Caco-2 (cell line): Measurements from ENCODE around the gene SLC38A10. TPM values are rescaled to one million over a fixed set of nuclear protein-coding genes. Genes with fewer than 3 reads are reported as not detected.

Experiments used
- BruUV-seq: library from RNA; stranded (reverse); fragments of 400-500 nt; replicated peaks from 2 replicates; lab custom pipeline; 2021; lab: Mats Ljungman, UMichigan
- CTCF ChIA-PET: fragments of 300-600 bp; sonication (Branson Sonifier 250); formaldehyde crosslinking; loops from one replicate; lab custom pipeline; 2022; ENCODE audit warnings: antibody characterized with exemption; lab: Charles Lee
- POLR2A ChIA-PET: fragments of 300-600 bp; sonication (Branson Sonifier 250); formaldehyde crosslinking; loops from one replicate; lab custom pipeline; 2022; ENCODE audit warnings: antibody characterized with exemption; lab: Charles Lee
- DNase-seq, 2 experiments: peaks; one replicate each; pipeline versions ENCODE4 v3.0.0 to v3.0.0-alpha.2; 2020 to 2022
- H3K27me3 ChIP-seq: replicated peaks from 2 replicates; pipeline ENCODE4 v1.6.0; 2011; ENCODE audit warnings: low read length; ENCODE audit not compliant: control insufficient read depth, insufficient read depth
- H3K36me3 ChIP-seq: 2 replicates; pipeline ENCODE4 v1.5.1; 2011; ENCODE audit warnings: low read length; ENCODE audit not compliant: control insufficient read depth, insufficient read depth
- H3K4me1 ChIP-seq: fragments of 250-450 bp; sonication (Bioruptor Pico); 2 replicates; pipeline ENCODE4 v1.5.1; 2020; ENCODE audit warnings: mild to moderate bottlenecking
- H3K4me3 ChIP-seq: 2 replicates; pipeline ENCODE4 v1.5.1; 2011; ENCODE audit warnings: low read depth, mild to moderate bottlenecking, control low read depth, low read length
- H3K9me3 ChIP-seq: fragments of 250-450 bp; sonication (Bioruptor Pico); 2 replicates; pipeline ENCODE4 v1.5.1; 2020; ENCODE audit warnings: mild to moderate bottlenecking, moderate library complexity
- H3K27ac Mint-ChIP-seq: one replicate; pipeline ENCODE4 v1.8.0; 2022; ENCODE audit warnings: mixed read lengths; ENCODE audit not compliant: unreplicated experiment
- H3K27me3 Mint-ChIP-seq: one replicate; pipeline ENCODE4 v1.8.0; 2022; ENCODE audit warnings: mixed read lengths; ENCODE audit not compliant: insufficient read depth, unreplicated experiment
- H3K36me3 Mint-ChIP-seq: one replicate; pipeline ENCODE4 v1.8.0; 2022; ENCODE audit warnings: mild to moderate bottlenecking, mixed read lengths; ENCODE audit not compliant: insufficient read depth, unreplicated experiment
- H3K4me1 Mint-ChIP-seq: one replicate; pipeline ENCODE4 v1.8.0; 2022; ENCODE audit warnings: low read depth, mixed read lengths; ENCODE audit not compliant: unreplicated experiment
- H3K4me3 Mint-ChIP-seq: one replicate; pipeline ENCODE4 v1.8.0; 2022; ENCODE audit warnings: mild to moderate bottlenecking, moderate library complexity, mixed read lengths; ENCODE audit not compliant: unreplicated experiment
- H3K9me3 Mint-ChIP-seq: one replicate; pipeline ENCODE4 v1.8.0; 2022; ENCODE audit warnings: mixed read lengths; ENCODE audit not compliant: unreplicated experiment
- CTCF ChIP-seq, 2 experiments: fragments of 200-600 bp in 1 of 2; IDR thresholded peaks; 1 replicate in 1 of 2; 2 replicates in 1 of 2; pipeline versions ENCODE4 v1.5.1 to v1.8.0; 2011 to 2022; ENCODE audit warnings: antibody characterized with exemption in 1 of 2, control low read depth in 1 of 2, inconsistent platforms in 1 of 2, low read depth in 1 of 2, low read length in 1 of 2, mild to moderate bottlenecking in 1 of 2, moderate library complexity in 1 of 2; ENCODE audit not compliant: insufficient read depth in 1 of 2, severe bottlenecking in 1 of 2, unreplicated experiment in 1 of 2
- intact Hi-C: fragments of 100-400 bp; cut with micrococcal nuclease; formaldehyde crosslinking; loops from one replicate; pipeline ENCODE4 v1.10.0; 2022; ENCODE audit not compliant: unreplicated experiment
- total RNA-seq: library from RNA; stranded (reverse); gene quantifications from 2 replicates; pipeline ENCODE4 v1.2.3, GENCODE V29; 2022

SLC38A10 gene
- total RNA-seq, 1 experiment from 2014 or later: 137 TPM

GRCh38 chr17:81301195-81302144 is 6.4 kb upstream of the SLC38A10 start:
- H3K36me3 ChIP-seq: no peaks in the 10 kb centered on the region
- intact Hi-C loops: no loop called here
- POLR2A ChIA-PET: no interaction called here
- no peaks in the 10 kb centered on the region for H3K27me3 Mint-ChIP-seq
- no peak for TF ChIP-seq CTCF (IDR thresholded peaks at IDR 0.05; ENCODE audit: insufficient read depth in 1 of 2, low read depth in 1 of 2, low read length in 1 of 2, severe bottlenecking in 1 of 2, unreplicated experiment in 1 of 2)
- H3K27me3 ChIP-seq: no peaks in the 10 kb centered on the region
- no peaks in the 10 kb centered on the region for H3K9me3 Mint-ChIP-seq
- CTCF ChIA-PET: no interaction called here
- BruUV-seq: no TSS peak
- H3K4me3 ChIP-seq: no peak overlapping the region
- peaks cover 6% of the 10 kb centered on the region for H3K4me1 Mint-ChIP-seq
- no peak overlapping the region for H3K4me3 Mint-ChIP-seq
- H3K9me3 ChIP-seq: no peaks in the 10 kb centered on the region
- no peaks in the 10 kb centered on the region for H3K36me3 Mint-ChIP-seq
- peaks cover 5% of the 10 kb centered on the region; the same call in 1 of the 2 replicates for H3K4me1 ChIP-seq
- DNase-seq: no peak
- no peak overlapping the region for H3K27ac Mint-ChIP-seq

GRCh38 chr17:81300586-81301155 is 5.6 kb upstream of the SLC38A10 start:
- ChIA-PET POLR2A (no interaction called here), CTCF (no interaction called here)
- no TSS peak for BruUV-seq
- no peak for TF ChIP-seq CTCF (IDR thresholded peaks at IDR 0.05; ENCODE audit: insufficient read depth in 1 of 2, low read depth in 1 of 2, low read length in 1 of 2, severe bottlenecking in 1 of 2, unreplicated experiment in 1 of 2)
- intact Hi-C loops: no loop called here
- no peak for DNase-seq
- Histone ChIP-seq H3K36me3 (no peaks in the 10 kb centered on the region), H3K4me3 (no peak overlapping the region), H3K4me1 (peaks cover 8% of the 10 kb centered on the region; the same call in 1 of the 2 replicates), H3K27me3 (no peaks in the 10 kb centered on the region), H3K9me3 (no peaks in the 10 kb centered on the region)
- Mint-ChIP-seq H3K9me3 (no peaks in the 10 kb centered on the region), H3K4me1 (peaks cover 10% of the 10 kb centered on the region), H3K27ac (peak overlapping the region; percentile 1), H3K4me3 (no peak overlapping the region), H3K27me3 (no peaks in the 10 kb centered on the region), H3K36me3 (peaks cover 5% of the 10 kb centered on the region)

- H3K4me1 ChIP-seq: peaks cover 9% of the 10 kb centered on the region; the same call in 1 of the 2 replicates
- no peak overlapping the region for H3K4me3 ChIP-seq
- DNase-seq: no peak
- intact Hi-C loops: loop anchor here (5.0 kb wide), 1 partner anchor 43 kb away; no protein-coding TSS in a partner anchor
- Mint-ChIP-seq H3K27ac (peak overlapping the region; percentile 1), H3K4me3 (no peak overlapping the region), H3K4me1 (peaks cover 12% of the 10 kb centered on the region), H3K36me3 (peaks cover 11% of the 10 kb centered on the region), H3K9me3 (no peaks in the 10 kb centered on the region), H3K27me3 (no peaks in the 10 kb centered on the region)
- H3K27me3 ChIP-seq: no peaks in the 10 kb centered on the region
- BruUV-seq: no TSS peak
- TF ChIP-seq CTCF (IDR thresholded peaks at IDR 0.05; ENCODE audit: insufficient read depth in 1 of 2, low read depth in 1 of 2, low read length in 1 of 2, severe bottlenecking in 1 of 2, unreplicated experiment in 1 of 2): no peak
- CTCF ChIA-PET: interaction anchor here (0.8 kb wide), 1 partner anchor 219 kb away, joined by 4 read pairs; no protein-coding TSS in a partner anchor
- POLR2A ChIA-PET: interaction anchor here (1.2 kb wide), 1 partner anchor 9 kb away, joined by 6 read pairs; no protein-coding TSS in a partner anchor
- no peaks in the 10 kb centered on the region for H3K36me3 ChIP-seq
- H3K9me3 ChIP-seq: no peaks in the 10 kb centered on the region
These were observed 4.9 kb upstream of the SLC38A10 start for GRCh38 chr17:81299846-81300585.
